Measurements from ENCODE around the gene MRPL30.
"Not testable (repeated sequence)": the region's sequence is repeated elsewhere in the genome, so short reads cannot be mapped to it uniquely, and the experiment has no call there.

DNA sequence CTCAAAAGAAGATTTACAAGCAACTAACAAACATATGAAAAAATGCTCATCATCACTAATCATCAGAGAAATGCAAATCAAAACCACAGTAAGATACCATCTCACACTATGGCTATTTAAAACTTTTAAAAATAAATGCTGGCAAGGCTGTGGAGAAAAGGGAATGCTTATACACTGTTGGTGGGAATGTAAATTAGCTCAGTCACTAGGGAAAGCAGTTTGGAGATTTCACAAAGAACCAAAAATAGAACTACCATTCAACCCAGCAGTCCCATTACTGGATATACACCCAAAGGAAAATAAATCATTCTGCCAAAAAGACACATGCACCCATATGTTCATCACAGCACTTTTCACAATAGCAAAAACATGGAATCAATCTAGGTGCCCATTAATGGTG, 52.2 kb downstream of the MRPL30 start:
- not testable (repeated sequence) for TF ChIP-seq CTCF (IDR thresholded peaks at IDR 0.05; ENCODE audit: extremely low read depth in 1 of 2, insufficient read depth in 1 of 2, low read depth in 1 of 2, low read length in 2 of 2); POLR2A (IDR thresholded peaks at IDR 0.05; ENCODE audit: low read depth, low read length); EZH2 (IDR thresholded peaks at IDR 0.05; ENCODE audit: borderline replicate concordance, low read depth, low read length, severe bottlenecking)
